Sigmoid colon (tissue), 7 donors: ENCODE data around the gene PROX2. TPM values are rescaled to one million over a fixed set of nuclear protein-coding genes. Genes with fewer than 3 reads are reported as not detected.

Experiments
- DNase-seq: peaks from one replicate; pipeline ENCODE4 v3.0.0-alpha.2; 2019
- H3K27ac ChIP-seq, 4 donors: fragments of 200-600 bp; sonication (generic); one replicate each; pipeline ENCODE4 v1.5.1; 2016 to 2019; ENCODE audit warnings: mild to moderate bottlenecking in 1 of 4
- H3K27me3 ChIP-seq, 3 donors: fragments of 200-600 bp; sonication (generic); one replicate each; pipeline ENCODE4 v1.5.1; 2019; ENCODE audit warnings: mild to moderate bottlenecking in 1 of 3
- H3K36me3 ChIP-seq, 4 donors: fragments of 200-600 bp; sonication (generic); one replicate each; pipeline ENCODE4 v1.5.1; 2016 to 2019
- H3K4me1 ChIP-seq, 4 donors: fragments of 200-600 bp; sonication (generic); one replicate each; pipeline ENCODE4 v1.5.1; 2017 to 2019
- H3K4me3 ChIP-seq, 4 donors: fragments of 200-600 bp; sonication (generic); one replicate each; pipeline ENCODE4 v1.5.1; 2017 to 2019; ENCODE audit warnings: mild to moderate bottlenecking in 2 of 4, moderate library complexity in 1 of 4
- H3K9me3 ChIP-seq, 4 donors: fragments of 200-600 bp in 3 of 4; sonication (generic) in 3 of 4; one replicate each; pipeline versions ENCODE4 v1.5.1 to v1.6.1; 2013 to 2019
- CTCF ChIP-seq, 4 experiments: fragments of 450-650 bp in 3 of 4; fragments of 200-600 bp in 1 of 4; IDR thresholded peaks; one replicate each; pipeline ENCODE4 v1.5.1; 2016 to 2019; ENCODE audit warnings: antibody characterized with exemption in 4 of 4, mild to moderate bottlenecking in 3 of 4, moderate library complexity in 2 of 4
- EP300 ChIP-seq, 4 donors: sonication (generic); formaldehyde crosslinking; IDR thresholded peaks; one replicate each; pipeline ENCODE4 v1.6.1; 2017; ENCODE audit warnings: antibody characterized with exemption in 4 of 4
- POLR2A ChIP-seq, 2 donors: fragments of 450-650 bp; IDR thresholded peaks; one replicate each; pipeline ENCODE4 v1.6.1; 2016; ENCODE audit warnings: antibody characterized with exemption in 2 of 2, mild to moderate bottlenecking in 2 of 2, moderate library complexity in 2 of 2
- POLR2AphosphoS5 ChIP-seq, 4 donors: sonication (generic); formaldehyde crosslinking; IDR thresholded peaks; one replicate each; pipeline ENCODE4 v1.6.1; 2017; ENCODE audit warnings: antibody characterized with exemption in 4 of 4
- WGBS, 2 donors: extraction: QIAGEN DNeasy Blood & Tissue Kit; methylation state at CpG; one replicate each; pipeline ENCODE4 v1.1.7; 2013; 5-methylcytosine and 5-hydroxymethylcytosine counted together
- intact Hi-C: fragments of 100-400 bp; cut with DNase I; formaldehyde crosslinking; loops from one replicate; pipeline ENCODE4 v1.15.1; 2023
- polyA plus RNA-seq, 3 donors: library from polyadenylated mRNA; stranded (reverse); fragments of 200-250 nt; gene quantifications; one replicate each; pipeline ENCODE4 v1.2.3, GENCODE V29; 2013
- total RNA-seq, 4 donors: library from RNA; depleted of rRNA; stranded (reverse); fragments of >200 nt; gene quantifications; one replicate each; pipeline ENCODE4 v1.1.0, GENCODE V29; 2016
- donor health status: healthy with polysubstance abuse.
- donor health status: Bipolar disorder and iron deficiency.
- donor health status: healthy.

PROX2 gene
- total and polyA plus RNA-seq, 7 donors = 0.01 to 0.16 TPM; not detected in 5

- peaks cover 30 to 49% (median 33%) of the 10 kb centered on the region in 4 donors for H3K36me3 ChIP-seq
- DNase-seq = no peak
- 88 to 89% methylated on average over 6 of the region's 6 CpGs for whole genome bisulfite sequencing, 2 donors
Observed at GRCh38 chr14:74904635-74905503, 28.9 kb upstream of the PROX2 start.

DNA sequence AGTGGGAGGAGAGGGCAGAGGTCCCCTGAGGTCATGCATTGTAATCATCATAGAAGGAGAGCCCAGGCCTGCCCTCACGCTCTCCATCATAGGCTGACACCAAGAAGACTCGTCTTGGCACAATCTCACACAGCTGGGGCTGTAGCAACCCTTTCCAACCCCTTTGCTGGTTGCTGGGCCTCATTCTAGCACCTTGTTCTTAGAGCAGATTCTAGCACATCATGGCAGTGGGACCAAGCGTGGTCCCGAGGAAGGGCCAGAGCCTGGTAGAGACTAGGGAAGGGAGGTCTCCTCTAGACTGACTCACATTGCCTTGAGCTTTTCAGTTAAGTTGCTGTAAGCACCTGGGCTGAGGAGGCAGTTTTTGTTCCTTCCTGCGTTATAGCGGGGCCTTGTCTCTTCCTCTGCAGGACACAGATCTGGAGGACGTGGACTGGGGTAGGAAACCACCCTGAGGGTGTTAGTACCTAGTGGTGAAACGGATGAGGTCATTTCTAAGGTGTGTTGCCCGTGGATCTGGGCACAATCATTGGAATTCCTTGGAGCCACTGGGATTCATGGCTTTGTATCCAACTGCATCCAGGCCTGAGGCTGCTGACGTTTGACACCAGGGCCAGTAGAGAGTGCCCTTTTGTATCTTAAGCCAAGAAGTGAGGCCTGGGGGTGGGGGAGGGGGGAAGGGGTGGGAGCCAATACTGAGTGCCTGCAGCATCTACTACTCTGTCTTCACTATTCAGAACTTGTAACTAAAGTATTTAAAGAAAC is 27.2 kb upstream of the PROX2 start:
- 76 to 78% methylated on average over 10 of the region's 10 CpGs for WGBS, 2 donors
- Histone ChIP-seq H3K9me3 (no peaks in the 10 kb centered on the region), H3K4me1 (peaks cover 0 to 24% (median 19%) of the 10 kb centered on the region in 4 donors), H3K27ac (no peak overlapping the region), H3K36me3 (peaks cover 40 to 67% (median 51%) of the 10 kb centered on the region in 4 donors), H3K27me3 (no peaks in the 10 kb centered on the region), H3K4me3 (no peak overlapping the region)
- no peak for TF ChIP-seq EP300 (IDR thresholded peaks at IDR 0.05)
- no peak for TF ChIP-seq POLR2AphosphoS5 (IDR thresholded peaks at IDR 0.05)
- TF ChIP-seq CTCF (IDR thresholded peaks at IDR 0.05) = no peak
- no peak for TF ChIP-seq POLR2A (IDR thresholded peaks at IDR 0.05)
- DNase-seq = no peak
- intact Hi-C loops = no loop called here

More at GRCh38 chr14:74904635-74905503, 28.9 kb upstream of the PROX2 start:
- H3K4me1 ChIP-seq = peaks cover 0 to 26% (median 22%) of the 10 kb centered on the region in 4 donors
- no peak for TF ChIP-seq POLR2AphosphoS5 (IDR thresholded peaks at IDR 0.05)
- no peak for TF ChIP-seq CTCF (IDR thresholded peaks at IDR 0.05)
- no peak for TF ChIP-seq EP300 (IDR thresholded peaks at IDR 0.05)
- TF ChIP-seq POLR2A (IDR thresholded peaks at IDR 0.05) = no peak
- H3K27me3 ChIP-seq = no peaks in the 10 kb centered on the region
- H3K4me3 ChIP-seq = no peak overlapping the region
- peak overlapping the region in 3 of 4 donors; percentile 15 to 44 (median 27) for H3K27ac ChIP-seq
- H3K9me3 ChIP-seq = no peaks in the 10 kb centered on the region
- intact Hi-C loops = loop anchor here (1.0 kb wide), 1 partner anchor 44 kb away; no protein-coding TSS in a partner anchor

- 51 to 79% methylated on average over 5 of the region's 5 CpGs for WGBS, 2 donors
- no peaks in the 10 kb centered on the region for H3K27me3 ChIP-seq
- H3K4me3 ChIP-seq = no peak overlapping the region
- H3K36me3 ChIP-seq = peaks cover 67 to 100% (median 92%) of the 10 kb centered on the region in 4 donors
- TF ChIP-seq POLR2A (IDR thresholded peaks at IDR 0.05) (no peak), POLR2AphosphoS5 (IDR thresholded peaks at IDR 0.05) (no peak), CTCF (IDR thresholded peaks at IDR 0.05) (no peak), EP300 (IDR thresholded peaks at IDR 0.05) (no peak)
- H3K9me3 ChIP-seq = no peaks in the 10 kb centered on the region
- H3K27ac ChIP-seq = no peak overlapping the region
- intact Hi-C loops = no loop called here
- DNase-seq = no peak
- no peaks in the 10 kb centered on the region for H3K4me1 ChIP-seq
Observed at GRCh38 chr14:74898694-74899093, 22.7 kb upstream of the PROX2 start.

DNA sequence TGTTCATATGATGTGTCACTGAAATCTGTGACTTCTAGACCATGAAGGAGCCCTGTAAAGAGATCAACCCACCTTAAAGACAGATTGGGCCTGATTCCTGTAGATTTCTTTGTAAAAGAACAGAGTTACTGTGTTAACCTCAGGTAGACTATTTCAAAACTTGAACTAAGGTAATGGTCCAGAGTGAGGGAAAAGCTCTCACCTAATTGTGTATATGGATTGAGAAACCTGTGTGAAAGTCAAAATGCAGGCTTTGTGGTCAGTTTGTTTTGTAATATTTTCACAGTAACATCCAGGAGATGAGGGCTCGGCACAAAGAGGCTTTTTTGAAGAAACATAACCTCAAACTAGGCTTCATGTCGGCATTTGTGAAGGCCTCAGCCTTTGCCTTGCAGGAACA is 22.1 kb upstream of the PROX2 start:
- intact Hi-C loops = no loop called here
- no peaks in the 10 kb centered on the region for H3K9me3 ChIP-seq
- H3K36me3 ChIP-seq = peaks cover 73 to 100% (median 94%) of the 10 kb centered on the region in 4 donors
- no peaks in the 10 kb centered on the region for H3K27me3 ChIP-seq
- no peak overlapping the region for H3K27ac ChIP-seq
- H3K4me1 ChIP-seq = no peaks in the 10 kb centered on the region
- WGBS, 2 donors = 92 to 93% methylated on average over 2 of the region's 2 CpGs
- TF ChIP-seq EP300 (IDR thresholded peaks at IDR 0.05) = no peak
- TF ChIP-seq CTCF (IDR thresholded peaks at IDR 0.05) = no peak
- no peak for TF ChIP-seq POLR2AphosphoS5 (IDR thresholded peaks at IDR 0.05)
- TF ChIP-seq POLR2A (IDR thresholded peaks at IDR 0.05) = no peak
- DNase-seq = no peak
- H3K4me3 ChIP-seq = no peak overlapping the region
